ENCODE results near the gene LDLRAP1. TPM values are rescaled to one million over a fixed set of nuclear protein-coding genes. Genes with fewer than 3 reads are reported as not detected.

Gene LDLRAP1
- total RNA-seq, 1 donor from 2014 or later: 23.5 TPM

DNA sequence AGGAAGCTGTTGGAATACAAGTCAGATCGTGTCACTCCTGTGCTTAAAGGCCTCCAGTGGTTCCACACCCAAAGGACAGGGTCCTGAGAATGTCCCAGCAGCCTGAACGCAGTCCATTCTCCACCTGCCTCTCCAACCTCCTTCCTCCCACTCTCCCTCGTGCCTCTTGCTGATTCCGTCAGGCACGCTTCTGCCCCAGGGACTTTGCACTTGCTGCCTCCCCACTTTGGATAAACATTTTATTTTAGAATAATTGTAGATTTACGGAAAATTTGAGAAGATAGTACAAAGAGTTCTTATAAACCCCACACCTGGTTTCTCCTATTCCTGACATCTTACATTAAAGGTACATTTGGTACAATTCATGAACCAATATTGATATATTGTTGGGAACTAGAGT, 28.4 kb upstream of the LDLRAP1 start:
- Mint-ChIP-seq H3K27ac (ENCODE audit: unreplicated experiment) (no peak overlapping the region), H3K4me1 (ENCODE audit: low read depth) (no peaks in the 10 kb centered on the region), H3K27me3 (ENCODE audit: low read depth) (no peaks in the 10 kb centered on the region), H3K36me3 (ENCODE audit: low read depth) (no peaks in the 10 kb centered on the region), H3K4me3 (ENCODE audit: unreplicated experiment) (no peak overlapping the region), H3K9me3 (ENCODE audit: low read depth) (no peaks in the 10 kb centered on the region)
- peak; percentile 11 for DNase-seq (ENCODE audit: low spot score)
- TF ChIP-seq, protein P1, sequence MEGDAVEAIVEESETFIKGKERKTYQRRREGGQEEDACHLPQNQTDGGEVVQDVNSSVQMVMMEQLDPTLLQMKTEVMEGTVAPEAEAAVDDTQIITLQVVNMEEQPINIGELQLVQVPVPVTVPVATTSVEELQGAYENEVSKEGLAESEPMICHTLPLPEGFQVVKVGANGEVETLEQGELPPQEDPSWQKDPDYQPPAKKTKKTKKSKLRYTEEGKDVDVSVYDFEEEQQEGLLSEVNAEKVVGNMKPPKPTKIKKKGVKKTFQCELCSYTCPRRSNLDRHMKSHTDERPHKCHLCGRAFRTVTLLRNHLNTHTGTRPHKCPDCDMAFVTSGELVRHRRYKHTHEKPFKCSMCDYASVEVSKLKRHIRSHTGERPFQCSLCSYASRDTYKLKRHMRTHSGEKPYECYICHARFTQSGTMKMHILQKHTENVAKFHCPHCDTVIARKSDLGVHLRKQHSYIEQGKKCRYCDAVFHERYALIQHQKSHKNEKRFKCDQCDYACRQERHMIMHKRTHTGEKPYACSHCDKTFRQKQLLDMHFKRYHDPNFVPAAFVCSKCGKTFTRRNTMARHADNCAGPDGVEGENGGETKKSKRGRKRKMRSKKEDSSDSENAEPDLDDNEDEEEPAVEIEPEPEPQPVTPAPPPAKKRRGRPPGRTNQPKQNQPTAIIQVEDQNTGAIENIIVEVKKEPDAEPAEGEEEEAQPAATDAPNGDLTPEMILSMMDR (IDR thresholded peaks at IDR 0.05): no peak

DNA sequence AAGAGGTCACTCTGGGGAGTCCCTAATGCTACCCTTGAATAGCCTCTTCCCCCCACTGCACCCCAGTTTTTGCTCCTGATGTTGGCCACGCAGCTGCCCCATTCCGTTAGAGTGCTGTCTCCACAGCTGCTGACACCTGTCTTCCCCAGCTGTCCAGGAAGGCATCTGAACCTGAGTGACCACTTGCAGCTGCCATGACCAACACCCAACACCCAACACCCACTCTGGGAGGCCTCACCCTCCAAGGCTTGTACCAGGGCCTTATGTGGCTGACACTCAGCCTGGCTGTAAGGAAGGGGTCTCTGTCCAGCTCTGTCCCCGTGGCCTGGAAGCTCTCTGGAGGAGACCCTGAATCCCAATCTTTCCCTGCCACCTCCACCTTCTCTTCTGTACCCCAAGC, 26.7 kb upstream of the LDLRAP1 start:
- DNase-seq (ENCODE audit: low spot score): peak; percentile 46
- TF ChIP-seq, protein P1 (IDR thresholded peaks at IDR 0.05): no peak
- Mint-ChIP-seq H3K36me3 (ENCODE audit: low read depth) (no peaks in the 10 kb centered on the region), H3K4me1 (ENCODE audit: low read depth) (no peaks in the 10 kb centered on the region), H3K27ac (ENCODE audit: unreplicated experiment) (no peak overlapping the region), H3K27me3 (ENCODE audit: low read depth) (no peaks in the 10 kb centered on the region), H3K9me3 (ENCODE audit: low read depth) (no peaks in the 10 kb centered on the region), H3K4me3 (ENCODE audit: unreplicated experiment) (no peak overlapping the region)

DNA sequence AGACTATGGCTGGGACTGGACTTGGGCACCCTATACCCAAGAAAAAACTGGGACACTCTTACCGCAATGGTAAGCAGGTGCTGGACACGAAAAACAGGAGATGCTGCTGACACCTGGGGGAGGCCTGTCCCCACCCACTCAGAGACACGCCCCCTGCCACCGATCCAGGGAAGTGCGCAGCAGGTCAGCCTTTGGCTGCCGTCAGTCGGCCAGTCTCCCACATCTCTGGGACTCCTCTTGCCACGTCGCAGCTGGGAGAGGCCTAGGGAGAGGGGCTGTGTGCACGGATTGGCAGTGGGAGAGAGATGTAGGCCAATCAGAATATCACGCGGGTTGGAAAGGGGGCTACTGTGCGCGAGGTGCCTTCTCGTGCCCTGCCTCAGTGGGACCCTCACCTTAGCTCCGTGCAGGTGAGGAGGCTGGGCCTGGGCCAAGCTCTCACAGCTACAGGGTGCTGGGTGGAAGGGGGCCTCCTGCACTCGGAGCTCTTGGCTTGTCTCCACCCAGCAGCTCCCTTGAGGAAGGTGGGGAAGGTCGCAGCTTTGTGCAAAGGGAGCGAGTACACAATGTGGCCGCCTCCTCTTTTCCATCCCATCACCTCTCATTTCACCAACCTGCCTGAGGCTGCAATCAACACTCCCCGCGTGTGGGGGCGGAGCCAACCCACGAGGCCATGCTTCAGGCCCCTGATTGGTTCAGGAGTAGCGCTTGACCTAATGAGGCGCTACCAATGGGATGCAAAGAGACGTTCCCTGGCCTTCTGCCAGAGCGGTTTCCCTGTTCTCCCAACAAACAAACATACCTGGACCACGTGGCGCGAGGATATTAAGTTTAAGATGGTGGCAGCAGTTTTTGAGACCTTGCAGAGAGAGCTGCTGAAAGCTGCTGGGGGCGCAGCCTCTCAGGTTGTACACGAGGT, 25.7 kb upstream of the LDLRAP1 start:
- H3K4me1 Mint-ChIP-seq (ENCODE audit: low read depth): peaks cover 3% of the 10 kb centered on the region
- H3K4me3 Mint-ChIP-seq (ENCODE audit: unreplicated experiment): no peak overlapping the region
- DNase-seq (ENCODE audit: low spot score): peak; percentile 82
- H3K9me3 Mint-ChIP-seq (ENCODE audit: low read depth): no peaks in the 10 kb centered on the region
- no peaks in the 10 kb centered on the region for H3K27me3 Mint-ChIP-seq (ENCODE audit: low read depth)
- no peak overlapping the region for H3K27ac Mint-ChIP-seq (ENCODE audit: unreplicated experiment)
- TF ChIP-seq, protein P1 (IDR thresholded peaks at IDR 0.05): no peak
- no peaks in the 10 kb centered on the region for H3K36me3 Mint-ChIP-seq (ENCODE audit: low read depth)

DNA sequence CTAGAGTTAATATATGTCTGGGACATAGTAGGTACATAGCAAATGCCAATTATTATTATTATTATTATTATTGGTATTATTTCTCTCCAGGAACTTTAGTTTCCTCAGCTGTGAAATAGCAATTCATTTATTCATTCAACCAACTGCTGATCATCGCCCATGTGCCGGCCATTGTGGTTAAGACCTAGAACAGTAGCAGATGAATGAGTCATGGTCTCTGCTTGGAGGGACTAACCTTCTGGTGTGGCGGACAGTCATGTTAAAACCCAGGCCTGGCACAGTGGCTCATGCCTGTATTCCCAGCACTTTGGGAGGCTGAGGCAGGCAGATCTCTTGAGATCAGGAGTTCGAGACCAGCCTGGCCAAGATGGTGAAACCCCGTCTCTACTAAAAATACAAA, 23.8 kb upstream of the LDLRAP1 start:
- H3K4me3 Mint-ChIP-seq (ENCODE audit: unreplicated experiment): no peak overlapping the region
- peaks cover 4% of the 10 kb centered on the region for H3K27me3 Mint-ChIP-seq (ENCODE audit: low read depth)
- H3K36me3 Mint-ChIP-seq (ENCODE audit: low read depth): no peaks in the 10 kb centered on the region
- no peak overlapping the region for H3K27ac Mint-ChIP-seq (ENCODE audit: unreplicated experiment)
- TF ChIP-seq, protein P1 (IDR thresholded peaks at IDR 0.05): no peak
- peaks cover 3% of the 10 kb centered on the region for H3K4me1 Mint-ChIP-seq (ENCODE audit: low read depth)
- H3K9me3 Mint-ChIP-seq (ENCODE audit: low read depth): no peaks in the 10 kb centered on the region
- DNase-seq (ENCODE audit: low spot score): peak; percentile 27

DNA sequence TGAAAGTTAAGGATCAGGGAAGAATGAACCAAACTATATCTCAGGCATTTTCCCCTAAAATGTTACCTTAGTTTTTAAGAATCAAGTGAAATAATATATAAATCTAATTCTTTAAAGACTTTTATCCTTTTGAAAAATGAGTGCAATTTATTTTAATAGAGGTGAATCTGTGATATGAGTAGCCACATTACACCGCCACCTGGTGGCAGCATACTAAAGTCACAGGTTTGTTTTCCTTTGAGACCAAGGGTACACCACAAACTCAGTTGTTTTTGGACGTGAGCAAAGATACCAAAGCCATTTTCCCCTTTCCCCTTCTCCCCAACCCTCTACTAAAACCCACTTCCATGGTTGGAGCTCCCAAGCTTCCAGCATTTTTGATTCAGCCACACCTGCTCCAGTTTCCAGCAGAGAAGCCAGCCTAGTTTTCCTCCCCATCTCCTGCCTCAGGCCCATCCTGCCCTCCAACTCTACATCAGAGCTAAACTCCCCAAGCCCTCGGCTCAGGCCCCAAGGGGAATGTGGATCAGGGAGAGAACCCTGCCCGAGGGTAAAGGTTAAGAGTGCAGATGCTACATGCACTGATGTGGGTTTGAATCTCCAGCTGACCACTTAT, 22.9 kb upstream of the LDLRAP1 start:
- TF ChIP-seq, protein P1 (IDR thresholded peaks at IDR 0.05): peak; percentile 95
- Mint-ChIP-seq H3K9me3 (ENCODE audit: low read depth) (peaks cover 5% of the 10 kb centered on the region), H3K27me3 (ENCODE audit: low read depth) (peaks cover 12% of the 10 kb centered on the region), H3K27ac (ENCODE audit: unreplicated experiment) (no peak overlapping the region), H3K36me3 (ENCODE audit: low read depth) (peaks cover 3% of the 10 kb centered on the region), H3K4me1 (ENCODE audit: low read depth) (peaks cover 3% of the 10 kb centered on the region), H3K4me3 (ENCODE audit: unreplicated experiment) (no peak overlapping the region)
- peak; percentile 21 for DNase-seq (ENCODE audit: low spot score)

Data from chondrocyte (in vitro differentiated cells).